Esophagus squamous epithelium (tissue), 4 donors: ENCODE measurements around the gene IL1RAPL2.

Experiments used
- POLR2A ChIP-seq, 4 donors: fragments of 450-650 bp; IDR thresholded peaks; one replicate each; pipeline ENCODE4 v1.6.1; 2017; ENCODE audit warnings: antibody characterized with exemption in 4 of 4, mild to moderate bottlenecking in 4 of 4, moderate library complexity in 3 of 4
- TF ChIP-seq, protein P1 (sequence below), 6 experiments: fragments of 450-650 bp in 4 of 6; fragments of 200-600 bp in 2 of 6; sonication (generic) in 2 of 6; IDR thresholded peaks; one replicate each; pipeline ENCODE4 v1.5.1; 2016 to 2019; ENCODE audit warnings: antibody characterized with exemption in 6 of 6, mild to moderate bottlenecking in 4 of 6, moderate library complexity in 4 of 6

DNA sequence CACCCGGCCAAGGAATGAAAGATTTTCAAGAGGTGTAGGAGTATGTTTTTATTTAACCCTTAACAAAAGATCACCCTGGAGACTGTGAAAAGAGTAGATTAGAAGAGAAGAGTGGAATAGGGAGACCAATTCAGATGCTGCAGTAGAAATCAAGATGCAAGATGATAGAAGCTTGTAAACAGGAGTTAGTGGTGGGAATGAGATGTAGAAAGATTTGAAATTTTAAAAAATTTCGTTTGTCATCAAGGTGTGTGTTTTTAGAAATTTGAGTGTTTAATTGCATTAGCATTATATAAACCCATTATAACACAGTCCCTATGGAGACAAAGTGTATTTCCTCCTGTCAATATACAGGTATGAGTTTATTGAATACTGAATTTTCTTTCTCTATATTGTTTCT lies 42.1 kb upstream of the IL1RAPL2 start:
- TF ChIP-seq, protein P1, sequence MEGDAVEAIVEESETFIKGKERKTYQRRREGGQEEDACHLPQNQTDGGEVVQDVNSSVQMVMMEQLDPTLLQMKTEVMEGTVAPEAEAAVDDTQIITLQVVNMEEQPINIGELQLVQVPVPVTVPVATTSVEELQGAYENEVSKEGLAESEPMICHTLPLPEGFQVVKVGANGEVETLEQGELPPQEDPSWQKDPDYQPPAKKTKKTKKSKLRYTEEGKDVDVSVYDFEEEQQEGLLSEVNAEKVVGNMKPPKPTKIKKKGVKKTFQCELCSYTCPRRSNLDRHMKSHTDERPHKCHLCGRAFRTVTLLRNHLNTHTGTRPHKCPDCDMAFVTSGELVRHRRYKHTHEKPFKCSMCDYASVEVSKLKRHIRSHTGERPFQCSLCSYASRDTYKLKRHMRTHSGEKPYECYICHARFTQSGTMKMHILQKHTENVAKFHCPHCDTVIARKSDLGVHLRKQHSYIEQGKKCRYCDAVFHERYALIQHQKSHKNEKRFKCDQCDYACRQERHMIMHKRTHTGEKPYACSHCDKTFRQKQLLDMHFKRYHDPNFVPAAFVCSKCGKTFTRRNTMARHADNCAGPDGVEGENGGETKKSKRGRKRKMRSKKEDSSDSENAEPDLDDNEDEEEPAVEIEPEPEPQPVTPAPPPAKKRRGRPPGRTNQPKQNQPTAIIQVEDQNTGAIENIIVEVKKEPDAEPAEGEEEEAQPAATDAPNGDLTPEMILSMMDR (IDR thresholded peaks at IDR 0.05) = no peak
- no peak for TF ChIP-seq POLR2A (IDR thresholded peaks at IDR 0.05)
